ENCODE results near the gene HBS1L. TPM values are rescaled to one million over a fixed set of nuclear protein-coding genes. Genes with fewer than 3 reads are reported as not detected.

HBS1L gene
- total RNA-seq, 1 experiment from 2014 or later = 95.4 TPM

DNA sequence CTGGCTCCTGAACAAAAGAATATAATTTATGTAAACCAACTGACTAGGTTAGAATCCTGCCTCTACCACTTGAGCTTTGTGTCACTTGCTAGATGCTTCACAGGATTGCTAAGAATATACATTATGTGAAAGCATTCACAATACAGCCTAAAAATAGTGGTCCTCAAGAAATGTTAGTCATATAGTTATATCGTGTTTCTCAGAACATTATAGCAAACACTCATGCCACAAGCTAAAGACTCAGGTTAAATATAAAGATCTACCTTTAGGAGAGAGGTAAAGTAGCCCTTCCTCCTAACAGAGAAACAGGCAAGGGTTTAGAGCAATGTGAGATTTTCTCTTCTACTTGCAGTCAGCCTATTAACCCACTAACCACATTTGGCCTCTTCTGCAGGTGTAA, 86.9 kb downstream of the HBS1L start (continued):
- TF ChIP-seq, protein P1, sequence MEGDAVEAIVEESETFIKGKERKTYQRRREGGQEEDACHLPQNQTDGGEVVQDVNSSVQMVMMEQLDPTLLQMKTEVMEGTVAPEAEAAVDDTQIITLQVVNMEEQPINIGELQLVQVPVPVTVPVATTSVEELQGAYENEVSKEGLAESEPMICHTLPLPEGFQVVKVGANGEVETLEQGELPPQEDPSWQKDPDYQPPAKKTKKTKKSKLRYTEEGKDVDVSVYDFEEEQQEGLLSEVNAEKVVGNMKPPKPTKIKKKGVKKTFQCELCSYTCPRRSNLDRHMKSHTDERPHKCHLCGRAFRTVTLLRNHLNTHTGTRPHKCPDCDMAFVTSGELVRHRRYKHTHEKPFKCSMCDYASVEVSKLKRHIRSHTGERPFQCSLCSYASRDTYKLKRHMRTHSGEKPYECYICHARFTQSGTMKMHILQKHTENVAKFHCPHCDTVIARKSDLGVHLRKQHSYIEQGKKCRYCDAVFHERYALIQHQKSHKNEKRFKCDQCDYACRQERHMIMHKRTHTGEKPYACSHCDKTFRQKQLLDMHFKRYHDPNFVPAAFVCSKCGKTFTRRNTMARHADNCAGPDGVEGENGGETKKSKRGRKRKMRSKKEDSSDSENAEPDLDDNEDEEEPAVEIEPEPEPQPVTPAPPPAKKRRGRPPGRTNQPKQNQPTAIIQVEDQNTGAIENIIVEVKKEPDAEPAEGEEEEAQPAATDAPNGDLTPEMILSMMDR (IDR thresholded peaks at IDR 0.05) = no peak
- no peak for TF ChIP-seq HMGA2 (CRISPR knock-in tag; IDR thresholded peaks at IDR 0.05)

DNA sequence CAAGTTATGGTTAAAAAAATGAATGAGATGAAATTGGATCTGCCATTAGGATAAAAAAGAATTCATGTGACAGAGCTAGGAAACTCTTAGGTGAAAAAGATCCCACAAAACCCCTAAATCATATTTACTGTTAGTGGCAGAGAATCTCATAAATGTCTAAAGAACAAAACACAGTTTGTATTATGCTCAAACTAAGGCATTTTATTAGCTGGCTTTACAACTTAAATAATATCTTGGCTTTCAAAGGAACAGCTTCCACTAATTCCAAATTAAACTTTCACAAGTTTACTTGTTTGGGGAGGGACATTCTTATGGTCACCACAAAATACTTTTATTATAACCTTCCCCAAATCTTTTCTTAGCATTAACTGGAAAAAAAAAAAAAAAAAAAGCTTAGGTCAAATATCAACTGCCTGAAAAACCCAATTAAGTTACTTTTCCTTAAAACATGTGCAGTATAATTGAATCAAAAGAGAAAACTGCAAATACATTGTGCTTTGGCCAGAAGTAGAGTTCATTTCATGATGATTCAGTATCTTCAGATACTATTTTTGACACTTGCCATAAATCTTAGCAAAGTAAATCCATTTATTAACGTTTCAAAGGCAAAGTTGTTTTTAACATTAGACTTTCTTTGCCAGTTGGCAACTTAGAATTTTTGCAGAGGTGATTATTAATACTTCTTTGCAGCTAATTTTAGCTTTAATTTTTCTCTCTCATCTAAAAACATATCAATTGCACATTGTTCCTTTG, 90.0 kb downstream of the HBS1L start:
- no peaks in the 10 kb centered on the region for H3K27me3 Mint-ChIP-seq (ENCODE audit: low read depth)
- peaks cover 2% of the 10 kb centered on the region for H3K9me3 Mint-ChIP-seq
- CTCF ChIA-PET = no interaction called here
- H3K36me3 Mint-ChIP-seq = peaks cover 24% of the 10 kb centered on the region
- no peaks in the 10 kb centered on the region for H3K4me1 Mint-ChIP-seq
- ATAC-seq (no peak), DNase-seq (ENCODE audit: low spot score) (no peak)
- TF ChIP-seq NR2C2 (CRISPR knock-in tag; IDR thresholded peaks at IDR 0.05) = no peak
- TF ChIP-seq TEAD1 (CRISPR knock-in tag; IDR thresholded peaks at IDR 0.05) = no peak
- no peak for TF ChIP-seq ZNF121 (CRISPR knock-in tag; IDR thresholded peaks at IDR 0.05)
- TF ChIP-seq SOX15 (CRISPR knock-in tag; IDR thresholded peaks at IDR 0.05) = no peak
- TF ChIP-seq, protein P2, sequence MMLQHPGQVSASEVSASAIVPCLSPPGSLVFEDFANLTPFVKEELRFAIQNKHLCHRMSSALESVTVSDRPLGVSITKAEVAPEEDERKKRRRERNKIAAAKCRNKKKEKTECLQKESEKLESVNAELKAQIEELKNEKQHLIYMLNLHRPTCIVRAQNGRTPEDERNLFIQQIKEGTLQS (CRISPR knock-in tag; conservative IDR thresholded peaks at IDR 0.05) = no peak
- TF ChIP-seq NFATC4 (CRISPR knock-in tag; IDR thresholded peaks at IDR 0.05) = no peak
- no peak for TF ChIP-seq NFYB (CRISPR knock-in tag; conservative IDR thresholded peaks at IDR 0.05; ENCODE audit: low read depth)
- TF ChIP-seq, protein P3, sequence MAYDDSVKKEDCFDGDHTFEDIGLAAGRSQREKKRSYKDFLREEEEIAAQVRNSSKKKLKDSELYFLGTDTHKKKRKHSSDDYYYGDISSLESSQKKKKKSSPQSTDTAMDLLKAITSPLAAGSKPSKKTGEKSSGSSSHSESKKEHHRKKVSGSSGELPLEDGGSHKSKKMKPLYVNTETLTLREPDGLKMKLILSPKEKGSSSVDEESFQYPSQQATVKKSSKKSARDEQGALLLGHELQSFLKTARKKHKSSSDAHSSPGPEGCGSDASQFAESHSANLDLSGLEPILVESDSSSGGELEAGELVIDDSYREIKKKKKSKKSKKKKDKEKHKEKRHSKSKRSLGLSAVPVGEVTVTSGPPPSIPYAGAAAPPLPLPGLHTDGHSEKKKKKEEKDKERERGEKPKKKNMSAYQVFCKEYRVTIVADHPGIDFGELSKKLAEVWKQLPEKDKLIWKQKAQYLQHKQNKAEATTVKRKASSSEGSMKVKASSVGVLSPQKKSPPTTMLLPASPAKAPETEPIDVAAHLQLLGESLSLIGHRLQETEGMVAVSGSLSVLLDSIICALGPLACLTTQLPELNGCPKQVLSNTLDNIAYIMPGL (CRISPR knock-in tag; IDR thresholded peaks at IDR 0.05) = no peak
- POLR2A ChIA-PET = no interaction called here
- no peak overlapping the region; the same call in 1 of the 2 replicates for H3K27ac Mint-ChIP-seq
- H3K4me3 Mint-ChIP-seq = no peak overlapping the region

DNA sequence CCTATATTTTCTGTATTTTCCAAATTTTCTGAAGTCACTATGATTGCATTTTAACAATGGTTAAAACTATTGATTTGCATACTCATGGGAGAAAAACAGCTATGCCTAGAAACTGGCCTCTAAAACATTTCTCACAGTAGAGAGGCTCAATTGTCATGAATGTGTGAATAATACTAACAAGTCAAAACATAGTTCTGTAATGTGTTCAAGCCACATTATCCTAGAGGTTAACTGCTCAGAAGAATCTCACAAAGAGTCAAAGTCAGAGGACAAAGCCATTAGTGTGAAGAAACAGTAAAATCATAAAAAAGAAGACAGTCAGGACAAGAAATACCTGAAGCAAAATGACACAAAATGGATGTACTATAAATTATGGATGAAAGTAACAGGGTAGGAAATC, 92.2 kb downstream of the HBS1L start:
- peaks cover 25% of the 10 kb centered on the region for H3K36me3 Mint-ChIP-seq
- H3K9me3 Mint-ChIP-seq = peaks cover 4% of the 10 kb centered on the region
- TF ChIP-seq ZNF263 (CRISPR knock-in tag; IDR thresholded peaks at IDR 0.05; ENCODE audit: low read depth) (no peak), KAT7 (CRISPR knock-in tag; IDR thresholded peaks at IDR 0.05; ENCODE audit: borderline replicate concordance) (no peak), IRF2 (CRISPR knock-in tag; IDR thresholded peaks at IDR 0.05; ENCODE audit: borderline replicate concordance, low read depth) (no peak), FOXK1 (CRISPR knock-in tag; IDR thresholded peaks at IDR 0.05) (no peak), NR1H2 (CRISPR knock-in tag; IDR thresholded peaks at IDR 0.05) (no peak), ZNF671 (CRISPR knock-in tag; IDR thresholded peaks at IDR 0.05) (no peak)
- TF ChIP-seq, protein P3 (CRISPR knock-in tag; IDR thresholded peaks at IDR 0.05) = no peak

DNA sequence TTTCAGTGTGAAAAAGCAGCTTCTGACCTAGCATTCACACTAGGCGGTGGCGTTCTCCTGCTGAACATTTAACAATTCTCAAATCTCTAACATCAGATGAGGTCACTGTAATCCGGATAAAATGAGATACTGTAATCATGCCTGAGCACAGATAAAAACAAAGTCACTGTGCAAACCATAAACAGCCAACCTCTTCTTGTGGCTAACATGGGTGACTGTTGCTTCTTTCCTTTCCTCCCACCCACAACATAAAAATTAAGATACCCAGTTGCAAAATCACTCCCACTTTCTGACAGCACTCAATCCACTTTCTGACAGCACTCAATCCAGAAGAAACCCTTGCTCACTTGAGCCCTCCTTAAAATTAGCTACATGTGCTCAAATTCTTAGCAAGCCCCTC, 93.3 kb downstream of the HBS1L start:
- no peak for DNase-seq (ENCODE audit: low spot score)
- peaks cover 25% of the 10 kb centered on the region for H3K36me3 Mint-ChIP-seq
- POLR2A ChIA-PET = no interaction called here
- CTCF ChIA-PET = no interaction called here
- no peaks in the 10 kb centered on the region for H3K4me1 Mint-ChIP-seq
- H3K4me3 Mint-ChIP-seq = no peak overlapping the region
- no peak for ATAC-seq
- H3K27me3 Mint-ChIP-seq (ENCODE audit: low read depth) = no peaks in the 10 kb centered on the region
- H3K27ac Mint-ChIP-seq = no peak overlapping the region
- peaks cover 4% of the 10 kb centered on the region for H3K9me3 Mint-ChIP-seq
- TF ChIP-seq TEAD4 (CRISPR knock-in tag; IDR thresholded peaks at IDR 0.05) = no peak
- TF ChIP-seq RORB (CRISPR knock-in tag; IDR thresholded peaks at IDR 0.05) = no peak
- TF ChIP-seq ZNF263 (CRISPR knock-in tag; IDR thresholded peaks at IDR 0.05; ENCODE audit: low read depth) = no peak
- no peak for TF ChIP-seq ZNF232 (CRISPR knock-in tag; IDR thresholded peaks at IDR 0.05)
- TF ChIP-seq, protein P4, sequence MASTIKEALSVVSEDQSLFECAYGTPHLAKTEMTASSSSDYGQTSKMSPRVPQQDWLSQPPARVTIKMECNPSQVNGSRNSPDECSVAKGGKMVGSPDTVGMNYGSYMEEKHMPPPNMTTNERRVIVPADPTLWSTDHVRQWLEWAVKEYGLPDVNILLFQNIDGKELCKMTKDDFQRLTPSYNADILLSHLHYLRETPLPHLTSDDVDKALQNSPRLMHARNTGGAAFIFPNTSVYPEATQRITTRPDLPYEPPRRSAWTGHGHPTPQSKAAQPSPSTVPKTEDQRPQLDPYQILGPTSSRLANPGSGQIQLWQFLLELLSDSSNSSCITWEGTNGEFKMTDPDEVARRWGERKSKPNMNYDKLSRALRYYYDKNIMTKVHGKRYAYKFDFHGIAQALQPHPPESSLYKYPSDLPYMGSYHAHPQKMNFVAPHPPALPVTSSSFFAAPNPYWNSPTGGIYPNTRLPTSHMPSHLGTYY (CRISPR knock-in tag; IDR thresholded peaks at IDR 0.05) = no peak
- no peak for TF ChIP-seq SP1 (CRISPR knock-in tag; conservative IDR thresholded peaks at IDR 0.05)
- TF ChIP-seq, protein P5, sequence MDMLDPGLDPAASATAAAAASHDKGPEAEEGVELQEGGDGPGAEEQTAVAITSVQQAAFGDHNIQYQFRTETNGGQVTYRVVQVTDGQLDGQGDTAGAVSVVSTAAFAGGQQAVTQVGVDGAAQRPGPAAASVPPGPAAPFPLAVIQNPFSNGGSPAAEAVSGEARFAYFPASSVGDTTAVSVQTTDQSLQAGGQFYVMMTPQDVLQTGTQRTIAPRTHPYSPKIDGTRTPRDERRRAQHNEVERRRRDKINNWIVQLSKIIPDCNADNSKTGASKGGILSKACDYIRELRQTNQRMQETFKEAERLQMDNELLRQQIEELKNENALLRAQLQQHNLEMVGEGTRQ (CRISPR knock-in tag; IDR thresholded peaks at IDR 0.05) = no peak
- TF ChIP-seq, protein P6, sequence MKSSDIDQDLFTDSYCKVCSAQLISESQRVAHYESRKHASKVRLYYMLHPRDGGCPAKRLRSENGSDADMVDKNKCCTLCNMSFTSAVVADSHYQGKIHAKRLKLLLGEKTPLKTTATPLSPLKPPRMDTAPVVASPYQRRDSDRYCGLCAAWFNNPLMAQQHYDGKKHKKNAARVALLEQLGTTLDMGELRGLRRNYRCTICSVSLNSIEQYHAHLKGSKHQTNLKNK (CRISPR knock-in tag; IDR thresholded peaks at IDR 0.05) = no peak

More for the DNA sequence above, 92.2 kb downstream of the HBS1L start:
- no peaks in the 10 kb centered on the region for H3K4me1 Mint-ChIP-seq
- H3K27ac Mint-ChIP-seq = 0 out of 2 replicates have a peak overlapping the region, but pooled peaks have one; percentile 6
- ChIA-PET POLR2A (no interaction called here), CTCF (no interaction called here)
- no peak for DNase-seq (ENCODE audit: low spot score)
- no peak overlapping the region for H3K4me3 Mint-ChIP-seq
- no peaks in the 10 kb centered on the region for H3K27me3 Mint-ChIP-seq (ENCODE audit: low read depth)
- no peak for ATAC-seq

Data from WTC11 (cell line).